Naive thymus-derived CD8-positive, alpha-beta T cell (primary cell): ENCODE data around the gene UBASH3B. TPM values are rescaled to one million over a fixed set of nuclear protein-coding genes. Genes with fewer than 3 reads are reported as not detected.
"Not testable (repeated sequence)": the region's sequence is repeated elsewhere in the genome, so short reads cannot be mapped to it uniquely, and the experiment has no call there.

Source experiments
- ATAC-seq, 2 donors: fragments of 150-1000 bp; cut with Tn5 transposase in 1 of 2; sonication (Bioruptor Pico), chemical (Tn5 transposase) in 1 of 2; 1 replicate in 1 of 2; 2 replicates in 1 of 2; pipeline ENCODE4 v1.10.0; 2021; ENCODE audit warnings: mild to moderate bottlenecking in 2 of 2, moderate library complexity in 2 of 2
- POLR2A ChIA-PET: fragments of 350-600 bp; sonication (Branson Sonifier 250); formaldehyde crosslinking; loops from one replicate; lab custom pipeline; 2021; ENCODE audit warnings: antibody characterized with exemption; lab: Charles Lee
- DNase-seq, 10 donors: peaks; one replicate each; pipeline versions ENCODE4 v3.0.0 to v3.0.0-alpha.2; 2020 to 2022
- H3K27ac Mint-ChIP-seq, 10 donors: one replicate each; pipeline ENCODE4 v1.8.0; 2020 to 2022; ENCODE audit warnings: mild to moderate bottlenecking in 10 of 10, mixed read lengths in 10 of 10, moderate library complexity in 4 of 10, inconsistent platforms in 1 of 10
- H3K27me3 Mint-ChIP-seq, 5 donors: one replicate each; pipeline ENCODE4 v1.8.0; 2021 to 2022; ENCODE audit warnings: mixed read lengths in 5 of 5
- H3K36me3 Mint-ChIP-seq, 3 donors: one replicate each; pipeline ENCODE4 v1.8.0; 2020 to 2022; ENCODE audit warnings: mixed read lengths in 3 of 3, mild to moderate bottlenecking in 2 of 3, inconsistent platforms in 1 of 3
- H3K4me1 Mint-ChIP-seq, 4 donors: one replicate each; pipeline ENCODE4 v1.8.0; 2021 to 2022; ENCODE audit warnings: mixed read lengths in 4 of 4
- H3K4me3 Mint-ChIP-seq, 10 donors: one replicate each; pipeline ENCODE4 v1.8.0; 2020 to 2022; ENCODE audit warnings: mild to moderate bottlenecking in 10 of 10, mixed read lengths in 10 of 10, moderate library complexity in 6 of 10, inconsistent platforms in 1 of 10
- H3K9me3 Mint-ChIP-seq, 9 donors: one replicate each; pipeline ENCODE4 v1.8.0; 2020 to 2022; ENCODE audit warnings: mixed read lengths in 9 of 9, mild to moderate bottlenecking in 3 of 9, inconsistent platforms in 1 of 9, moderate library complexity in 1 of 9
- polyA plus RNA-seq, 3 donors: library from polyadenylated mRNA; unstranded; fragments of 300-500 nt; fragmentation: Illumina TruSeq; gene quantifications; one replicate each; pipeline ENCODE4 v1.2.3, GENCODE V29; 2021
- total RNA-seq, 8 experiments: library from RNA in 2 of 8; stranded (reverse) in 2 of 8; gene quantifications; one replicate each; pipeline ENCODE4 v1.2.3 and lab custom pipeline; 2021 to 2026

Gene UBASH3B
- total and polyA plus RNA-seq, 5 experiments from 2014 or later = 6.8 to 35.2 (median 12.8) TPM

DNA sequence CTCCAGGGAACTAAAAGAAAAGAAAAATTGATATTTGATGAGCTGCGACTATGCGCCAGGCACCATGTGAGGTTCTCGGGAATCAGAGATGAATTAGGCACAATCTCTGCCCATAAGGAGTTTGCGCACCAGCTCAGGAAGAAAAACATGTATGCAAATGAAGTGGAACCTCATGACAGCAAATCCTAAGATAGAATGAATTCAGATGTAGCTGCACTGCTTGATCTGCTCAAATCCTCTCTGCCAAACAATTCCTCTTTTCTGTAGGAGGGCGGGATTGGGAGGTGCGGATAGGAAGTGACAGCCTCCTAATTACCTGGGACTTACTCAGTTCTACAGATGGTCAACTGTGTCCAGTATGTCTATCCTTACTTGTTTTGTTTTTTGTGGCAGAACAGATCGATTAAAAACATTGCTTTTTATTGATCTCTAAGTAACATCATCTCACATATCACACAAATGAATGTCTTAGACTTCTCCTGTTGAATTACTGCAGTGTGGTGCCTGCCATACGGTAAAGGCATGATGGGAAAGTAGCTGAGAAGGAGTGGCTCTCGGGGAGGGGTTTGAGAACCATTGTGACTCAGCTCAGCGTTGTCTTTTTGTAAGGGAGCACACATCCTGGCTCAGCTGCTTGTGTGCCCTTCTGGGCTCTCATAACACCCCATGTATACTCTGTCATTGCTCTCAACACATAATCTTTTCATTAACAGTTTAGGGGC lies 196.7 kb downstream of the UBASH3B start:
- peak in 4 of 10 donors; percentile 8 to 66 (median 26) for DNase-seq
- ATAC-seq = peak; percentile 35 to 39
- H3K27me3 Mint-ChIP-seq = no peaks in the 10 kb centered on the region
- H3K4me3 Mint-ChIP-seq = peak overlapping the region; percentile 60 to 87 (median 77)
- POLR2A ChIA-PET = interaction anchor here (0.7 to 10.9 kb wide), 9 partner anchors 11 to 210 kb away, joined by 3 to 226 read pairs (median 5); partner anchors contain the start of genes CRTAM and HSPA8
- H3K27ac Mint-ChIP-seq = peak overlapping the region; percentile 91 to 97 (median 95)
- no peaks in the 10 kb centered on the region for H3K9me3 Mint-ChIP-seq
- peaks cover 33 to 76% (median 74%) of the 10 kb centered on the region in 4 donors for H3K4me1 Mint-ChIP-seq
- H3K36me3 Mint-ChIP-seq = peaks cover 17 to 72% (median 36%) of the 10 kb centered on the region in 3 donors

- peak overlapping the region in 9 of 10 donors; percentile 60 to 87 (median 77) for H3K4me3 Mint-ChIP-seq
- peaks cover 17 to 77% (median 40%) of the 10 kb centered on the region in 3 donors for H3K36me3 Mint-ChIP-seq
- peak overlapping the region; percentile 91 to 97 (median 95) for H3K27ac Mint-ChIP-seq
- no peaks in the 10 kb centered on the region for H3K9me3 Mint-ChIP-seq
- DNase-seq = no peak
- peaks cover 30 to 75% (median 71%) of the 10 kb centered on the region in 4 donors for H3K4me1 Mint-ChIP-seq
- no peak for ATAC-seq
- H3K27me3 Mint-ChIP-seq = no peaks in the 10 kb centered on the region
- POLR2A ChIA-PET = interaction anchor here (0.7 to 10.9 kb wide), 7 partner anchors 11 to 209 kb away, joined by 3 to 226 read pairs (median 5); partner anchors contain the start of genes CRTAM and HSPA8
Observed at GRCh38 chr11:122852796-122853160, 197.3 kb downstream of the UBASH3B start.

DNA sequence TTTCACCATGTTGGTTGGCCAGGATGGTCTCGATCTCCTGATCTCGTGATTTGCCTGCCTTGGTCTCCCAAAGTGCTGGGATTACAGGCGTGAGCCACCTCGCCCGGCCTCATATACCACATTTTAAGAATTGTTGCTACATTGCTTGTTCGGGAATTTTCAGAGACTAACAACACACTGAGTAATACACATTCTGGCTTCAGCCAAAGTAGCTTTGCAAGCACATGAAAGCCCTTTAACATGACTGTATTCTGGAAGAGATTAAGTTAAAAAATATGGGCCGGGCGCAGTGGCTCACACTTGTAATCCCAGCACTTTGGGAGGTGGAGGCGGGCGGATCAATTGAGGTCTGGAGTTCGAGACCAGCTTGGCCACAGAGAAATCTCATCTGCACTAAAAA lies 197.7 kb downstream of the UBASH3B start:
- H3K36me3 Mint-ChIP-seq = peaks cover 17 to 82% (median 42%) of the 10 kb centered on the region in 3 donors
- H3K4me3 Mint-ChIP-seq = peak overlapping the region in 3 of 10 donors; percentile 4 to 44 (median 19)
- H3K27ac Mint-ChIP-seq = peak overlapping the region; percentile 27 to 97 (median 93)
- H3K9me3 Mint-ChIP-seq = no peaks in the 10 kb centered on the region
- no peaks in the 10 kb centered on the region for H3K27me3 Mint-ChIP-seq
- DNase-seq = no peak
- no peak for ATAC-seq
- peaks cover 29 to 70% (median 67%) of the 10 kb centered on the region in 4 donors for H3K4me1 Mint-ChIP-seq
- POLR2A ChIA-PET = interaction anchor here (0.7 to 10.9 kb wide), 4 partner anchors 12 to 71 kb away, joined by 3 to 226 read pairs (median 33); partner anchors contain the start of gene CRTAM

GRCh38 chr11:122853971-122854446 lies 198.5 kb downstream of the UBASH3B start:
- Mint-ChIP-seq H3K27me3 (no peaks in the 10 kb centered on the region), H3K27ac (peak overlapping the region in 9 of 10 donors; percentile 33 to 97 (median 91)), H3K9me3 (no peaks in the 10 kb centered on the region), H3K36me3 (peaks cover 17 to 87% (median 44%) of the 10 kb centered on the region in 3 donors), H3K4me1 (peaks cover 27 to 63% (median 60%) of the 10 kb centered on the region in 4 donors), H3K4me3 (peak overlapping the region in 1 of 10 donors; percentile 18)
- POLR2A ChIA-PET = interaction anchor here (0.9 to 10.9 kb wide), 5 partner anchors 10 to 206 kb away, joined by 3 to 226 read pairs (median 24); partner anchors contain the start of gene CRTAM
- peak in 9 of 10 donors; percentile 27 to 82 (median 56) for DNase-seq
- no peak for ATAC-seq

- no peaks in the 10 kb centered on the region for H3K27me3 Mint-ChIP-seq
- H3K36me3 Mint-ChIP-seq = peaks cover 5 to 91% (median 25%) of the 10 kb centered on the region in 3 donors
Observed at GRCh38 chr11:122861631-122862030, 206.1 kb downstream of the UBASH3B start.

DNA sequence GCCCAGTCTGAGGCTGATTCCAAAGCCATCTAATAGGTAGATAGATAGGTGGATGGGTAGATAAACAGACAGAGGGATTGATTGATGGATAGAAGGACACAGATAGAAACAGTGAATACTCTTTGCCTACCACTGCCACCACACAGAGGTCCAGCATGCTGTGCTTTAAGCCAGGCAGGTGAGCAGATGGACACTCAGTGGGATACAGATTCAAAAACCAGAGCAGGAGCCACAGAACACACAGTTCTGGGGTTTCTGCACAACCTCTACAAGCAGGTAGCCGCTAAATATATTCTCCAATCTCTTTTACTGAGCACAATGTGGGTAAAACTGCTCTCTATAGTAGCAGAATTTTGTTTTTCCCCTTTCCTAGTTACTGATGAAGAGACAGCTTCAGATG lies 206.6 kb downstream of the UBASH3B start:
- no peaks in the 10 kb centered on the region for H3K27me3 Mint-ChIP-seq
- POLR2A ChIA-PET = no interaction called here
- no peak overlapping the region for H3K4me3 Mint-ChIP-seq
- DNase-seq (no peak), ATAC-seq (no peak)
- H3K9me3 Mint-ChIP-seq = no peaks in the 10 kb centered on the region
- peaks cover 5 to 91% (median 25%) of the 10 kb centered on the region in 3 donors for H3K36me3 Mint-ChIP-seq
- peak overlapping the region in 6 of 10 donors; percentile 9 to 85 (median 55) for H3K27ac Mint-ChIP-seq
- H3K4me1 Mint-ChIP-seq = peaks cover 6 to 13% (median 9%) of the 10 kb centered on the region in 4 donors

More at GRCh38 chr11:122861631-122862030, 206.1 kb downstream of the UBASH3B start:
- Mint-ChIP-seq H3K27ac (peak overlapping the region in 3 of 10 donors; percentile 24 to 85 (median 77)), H3K9me3 (no peaks in the 10 kb centered on the region), H3K4me1 (peaks cover 9 to 15% (median 12%) of the 10 kb centered on the region in 4 donors), H3K4me3 (no peak overlapping the region)
- DNase-seq (no peak), ATAC-seq (no peak)
- POLR2A ChIA-PET = no interaction called here

DNA sequence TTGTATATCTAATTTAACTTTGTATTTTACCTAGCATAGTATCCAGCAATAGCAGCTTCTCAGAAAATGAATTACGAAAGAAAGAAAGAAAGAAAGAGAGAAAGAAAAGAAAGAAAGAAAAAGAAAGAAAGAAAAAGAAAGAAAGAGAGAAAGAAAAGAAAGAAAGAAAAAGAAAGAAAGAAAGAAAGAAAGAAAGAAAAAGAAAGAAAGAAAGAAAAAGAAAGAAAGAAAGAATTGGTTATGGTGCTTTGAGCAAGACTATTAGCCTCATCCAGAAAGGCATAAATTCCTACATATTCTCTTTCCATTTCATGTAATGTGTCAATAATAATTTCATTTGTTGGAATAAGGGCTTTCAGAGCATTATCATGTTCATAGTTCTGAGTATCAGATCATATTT lies 207.6 kb downstream of the UBASH3B start:
- H3K36me3 Mint-ChIP-seq = peaks cover 14 to 91% (median 28%) of the 10 kb centered on the region in 3 donors
- H3K4me3 Mint-ChIP-seq, ATAC-seq, H3K9me3 Mint-ChIP-seq, DNase-seq, H3K27me3 Mint-ChIP-seq: not testable (repeated sequence)
- POLR2A ChIA-PET = interaction anchor here (1.0 kb wide), 1 partner anchor 193 kb away, joined by 3 read pairs; no protein-coding TSS in a partner anchor
- peaks cover 2 to 10% (median 7%) of the 10 kb centered on the region in 4 donors for H3K4me1 Mint-ChIP-seq
- H3K27ac Mint-ChIP-seq = peak overlapping the region in 6 of 10 donors; percentile 38 to 88 (median 52)

- Mint-ChIP-seq H3K4me1 (peaks cover 2 to 10% (median 7%) of the 10 kb centered on the region in 4 donors), H3K27me3 (no peaks in the 10 kb centered on the region), H3K36me3 (peaks cover 15 to 90% (median 27%) of the 10 kb centered on the region in 3 donors), H3K4me3 (no peak overlapping the region), H3K9me3 (no peaks in the 10 kb centered on the region), H3K27ac (peak overlapping the region in 6 of 10 donors; percentile 15 to 78 (median 56))
- POLR2A ChIA-PET = interaction anchor here (1.0 kb wide), 3 partner anchors 10 to 192 kb away, joined by 3 read pairs; partner anchors contain the start of gene CRTAM
- ATAC-seq (no peak), DNase-seq (peak in 4 of 10 donors; percentile 22 to 36 (median 30))
Observed at GRCh38 chr11:122863704-122864326, 208.3 kb downstream of the UBASH3B start.

Other genes with a start within 250 kb of the UBASH3B start
- gene CRTAM, start 182.8 kb downstream of the UBASH3B start, total RNA-seq = 10 to 100 TPM; 48.1 to 52.3 TPM
- 10 to 100 TPM; 66.6 to 98.7 (median 88.3) TPM for gene CRTAM, start 182.8 kb downstream of the UBASH3B start, polyA plus RNA-seq
- 1 to 10 TPM; 6.3 to 6.7 TPM for gene JHY, start 227.0 kb downstream of the UBASH3B start, total RNA-seq
- 1 to 10 TPM; 2.4 to 3.4 (median 3.1) TPM for gene JHY, start 227.0 kb downstream of the UBASH3B start, polyA plus RNA-seq